Sigmoid colon (tissue), 7 donors: Measurements from ENCODE around the gene PXT1. TPM values are rescaled to one million over a fixed set of nuclear protein-coding genes. Genes with fewer than 3 reads are reported as not detected.

Experiments used
- DNase-seq: peaks from one replicate; pipeline ENCODE4 v3.0.0-alpha.2; 2019
- H3K27ac ChIP-seq, 4 donors: fragments of 200-600 bp; sonication (generic); one replicate each; pipeline ENCODE4 v1.5.1; 2016 to 2019; ENCODE audit warnings: mild to moderate bottlenecking in 1 of 4
- H3K27me3 ChIP-seq, 3 donors: fragments of 200-600 bp; sonication (generic); one replicate each; pipeline ENCODE4 v1.5.1; 2019; ENCODE audit warnings: mild to moderate bottlenecking in 1 of 3
- H3K36me3 ChIP-seq, 4 donors: fragments of 200-600 bp; sonication (generic); one replicate each; pipeline ENCODE4 v1.5.1; 2016 to 2019
- H3K4me1 ChIP-seq, 4 donors: fragments of 200-600 bp; sonication (generic); one replicate each; pipeline ENCODE4 v1.5.1; 2017 to 2019
- H3K4me3 ChIP-seq, 4 donors: fragments of 200-600 bp; sonication (generic); one replicate each; pipeline ENCODE4 v1.5.1; 2017 to 2019; ENCODE audit warnings: mild to moderate bottlenecking in 2 of 4, moderate library complexity in 1 of 4
- H3K9me3 ChIP-seq, 4 donors: fragments of 200-600 bp in 3 of 4; sonication (generic) in 3 of 4; one replicate each; pipeline versions ENCODE4 v1.5.1 to v1.6.1; 2013 to 2019
- CTCF ChIP-seq, 4 experiments: fragments of 450-650 bp in 3 of 4; fragments of 200-600 bp in 1 of 4; IDR thresholded peaks; one replicate each; pipeline ENCODE4 v1.5.1; 2016 to 2019; ENCODE audit warnings: antibody characterized with exemption in 4 of 4, mild to moderate bottlenecking in 3 of 4, moderate library complexity in 2 of 4
- EP300 ChIP-seq, 4 donors: sonication (generic); formaldehyde crosslinking; IDR thresholded peaks; one replicate each; pipeline ENCODE4 v1.6.1; 2017; ENCODE audit warnings: antibody characterized with exemption in 4 of 4
- POLR2A ChIP-seq, 2 donors: fragments of 450-650 bp; IDR thresholded peaks; one replicate each; pipeline ENCODE4 v1.6.1; 2016; ENCODE audit warnings: antibody characterized with exemption in 2 of 2, mild to moderate bottlenecking in 2 of 2, moderate library complexity in 2 of 2
- POLR2AphosphoS5 ChIP-seq, 4 donors: sonication (generic); formaldehyde crosslinking; IDR thresholded peaks; one replicate each; pipeline ENCODE4 v1.6.1; 2017; ENCODE audit warnings: antibody characterized with exemption in 4 of 4
- WGBS, 2 donors: extraction: QIAGEN DNeasy Blood & Tissue Kit; methylation state at CpG; one replicate each; pipeline ENCODE4 v1.1.7; 2013; 5-methylcytosine and 5-hydroxymethylcytosine counted together
- intact Hi-C: fragments of 100-400 bp; cut with DNase I; formaldehyde crosslinking; loops from one replicate; pipeline ENCODE4 v1.15.1; 2023
- polyA plus RNA-seq, 3 donors: library from polyadenylated mRNA; stranded (reverse); fragments of 200-250 nt; gene quantifications; one replicate each; pipeline ENCODE4 v1.2.3, GENCODE V29; 2013
- total RNA-seq, 4 donors: library from RNA; depleted of rRNA; stranded (reverse); fragments of >200 nt; gene quantifications; one replicate each; pipeline ENCODE4 v1.1.0, GENCODE V29; 2016
- donor health status: healthy with polysubstance abuse.
- donor health status: Bipolar disorder and iron deficiency.
- donor health status: healthy.

PXT1 gene
- total and polyA plus RNA-seq, 7 donors = not detected

DNA sequence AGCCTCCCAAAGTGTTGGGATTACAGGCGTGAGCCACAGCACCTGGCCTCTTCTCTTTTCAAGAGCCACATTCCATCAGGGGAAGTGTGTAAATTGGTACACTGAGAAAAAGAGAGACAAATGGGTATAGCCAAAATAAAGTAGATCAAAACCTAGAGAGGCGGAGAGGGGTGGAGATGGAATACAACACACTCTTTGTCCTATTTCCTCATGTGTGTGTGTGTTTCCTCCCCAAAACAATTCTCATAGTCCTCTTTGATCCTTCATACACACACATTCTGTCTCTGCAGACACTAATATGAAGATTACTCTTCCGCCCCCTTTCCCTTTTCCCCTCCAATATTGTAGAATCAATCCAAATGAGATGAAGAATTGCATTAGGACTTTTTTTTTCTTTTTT, 16.0 kb downstream of the PXT1 start:
- Histone ChIP-seq H3K27ac (no peak overlapping the region), H3K27me3 (no peaks in the 10 kb centered on the region), H3K36me3 (no peaks in the 10 kb centered on the region), H3K9me3 (no peaks in the 10 kb centered on the region), H3K4me3 (no peak overlapping the region), H3K4me1 (peaks cover 0 to 8% (median 7%) of the 10 kb centered on the region in 4 donors)
- WGBS, 2 donors = 95% methylated on average over 3 of the region's 3 CpGs
- no peak for DNase-seq
- intact Hi-C loops = no loop called here
- no peak for TF ChIP-seq CTCF (IDR thresholded peaks at IDR 0.05)
- no peak for TF ChIP-seq EP300 (IDR thresholded peaks at IDR 0.05)
- no peak for TF ChIP-seq POLR2AphosphoS5 (IDR thresholded peaks at IDR 0.05)
- TF ChIP-seq POLR2A (IDR thresholded peaks at IDR 0.05) = no peak

DNA sequence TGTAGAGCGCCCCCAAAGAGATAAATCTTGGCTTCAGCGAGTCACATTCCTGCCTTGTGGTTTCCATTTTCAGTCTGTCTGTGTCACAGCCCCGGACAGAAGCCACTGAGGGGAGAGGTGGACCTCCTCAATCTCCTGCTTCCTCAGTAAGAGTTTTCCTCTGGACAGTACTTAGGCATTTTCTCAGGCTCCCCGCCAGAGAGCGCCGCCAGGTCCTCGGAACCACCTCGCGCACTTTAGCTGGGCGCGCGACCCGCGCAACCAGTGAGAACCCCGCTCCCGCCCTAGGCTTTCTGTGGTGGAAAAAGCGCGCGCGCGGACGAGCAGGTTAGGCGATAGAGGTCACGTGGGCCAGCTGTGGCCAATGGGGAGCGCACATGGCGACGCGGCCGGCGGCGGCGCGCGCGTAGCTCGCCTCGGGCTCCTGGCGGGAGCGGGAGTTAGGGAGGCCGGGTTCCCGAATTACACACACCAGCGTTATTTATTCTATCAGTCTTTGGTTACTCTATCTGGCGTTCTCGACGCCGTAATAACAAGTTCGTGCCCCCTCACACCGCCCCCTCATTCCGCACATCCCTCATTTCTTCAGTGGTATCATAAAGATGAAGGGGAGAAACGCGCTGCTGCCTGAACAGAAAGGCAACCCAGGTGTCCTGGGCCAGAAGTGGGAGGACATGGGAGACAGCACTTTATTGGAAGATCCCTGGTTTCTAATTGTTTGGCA, 19.4 kb downstream of the PXT1 start:
- Histone ChIP-seq H3K27ac (peak overlapping the region; percentile 86 to 90 (median 89)), H3K36me3 (no peaks in the 10 kb centered on the region), H3K4me1 (peaks cover 0 to 8% (median 7%) of the 10 kb centered on the region in 4 donors), H3K4me3 (peak overlapping the region; percentile 36 to 61 (median 50)), H3K9me3 (no peaks in the 10 kb centered on the region), H3K27me3 (no peaks in the 10 kb centered on the region)
- intact Hi-C loops = loop anchor here (1.0 to 5.0 kb wide), 4 partner anchors 19 to 334 kb away; partner anchors contain the start of genes KCTD20, PXT1 and STK38
- DNase-seq = peak; percentile 99
- TF ChIP-seq POLR2A (IDR thresholded peaks at IDR 0.05) (peak; percentile 70 to 80), CTCF (IDR thresholded peaks at IDR 0.05) (peak; percentile 29 to 57 (median 51)), EP300 (IDR thresholded peaks at IDR 0.05) (no peak), POLR2AphosphoS5 (IDR thresholded peaks at IDR 0.05) (peak; percentile 85 to 92 (median 91))
- 0 to 1% methylated on average over 51 of the region's 51 CpGs for whole genome bisulfite sequencing, 2 donors

DNA sequence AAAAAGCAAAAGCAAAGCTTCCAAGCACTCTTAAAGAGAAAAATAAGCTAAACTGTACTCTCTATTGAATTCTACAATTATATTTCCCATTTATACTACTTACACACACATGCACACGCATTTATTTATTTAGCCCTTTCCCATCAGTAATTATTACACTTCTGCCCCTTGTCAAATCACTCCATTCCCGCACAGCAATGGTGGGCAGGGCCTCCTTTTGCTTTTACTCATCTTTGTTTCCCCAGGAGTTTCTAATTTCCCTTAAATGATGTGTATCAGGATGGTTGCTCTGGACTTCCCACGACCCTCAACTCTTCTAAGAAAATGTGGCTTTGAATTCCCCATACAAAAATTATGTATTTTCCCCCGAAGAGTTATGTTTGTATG, 19.9 kb downstream of the PXT1 start:
- intact Hi-C loops = loop anchor here (1.0 to 5.0 kb wide), 4 partner anchors 20 to 335 kb away; partner anchors contain the start of genes KCTD20, PXT1 and STK38
- WGBS, 2 donors = 10 to 18% methylated on average over 4 of the region's 4 CpGs

GRCh38 chr6:36419310-36419709, 23.3 kb downstream of the PXT1 start:
- Histone ChIP-seq H3K36me3 (no peaks in the 10 kb centered on the region), H3K27ac (no peak overlapping the region), H3K27me3 (no peaks in the 10 kb centered on the region), H3K4me3 (no peak overlapping the region), H3K9me3 (no peaks in the 10 kb centered on the region), H3K4me1 (peaks cover 0 to 8% (median 7%) of the 10 kb centered on the region in 4 donors)
- no peak for DNase-seq
- 89 to 92% methylated on average over 1 of the region's 1 CpG for WGBS, 2 donors
- TF ChIP-seq POLR2A (IDR thresholded peaks at IDR 0.05) (no peak), EP300 (IDR thresholded peaks at IDR 0.05) (no peak), CTCF (IDR thresholded peaks at IDR 0.05) (no peak), POLR2AphosphoS5 (IDR thresholded peaks at IDR 0.05) (no peak)
- intact Hi-C loops = no loop called here

More for the DNA sequence above, 19.9 kb downstream of the PXT1 start:
- Histone ChIP-seq H3K4me3 (peak overlapping the region; percentile 36 to 61 (median 50)), H3K36me3 (no peaks in the 10 kb centered on the region), H3K27me3 (no peaks in the 10 kb centered on the region), H3K27ac (peak overlapping the region; percentile 86 to 90 (median 89)), H3K9me3 (no peaks in the 10 kb centered on the region), H3K4me1 (peaks cover 0 to 8% (median 7%) of the 10 kb centered on the region in 4 donors)
- no peak for DNase-seq
- TF ChIP-seq CTCF (IDR thresholded peaks at IDR 0.05) = no peak
- no peak for TF ChIP-seq EP300 (IDR thresholded peaks at IDR 0.05)
